SK-N-SH (cell line): ENCODE data around the gene PODXL2. TPM values are rescaled to one million over a fixed set of nuclear protein-coding genes. Genes with fewer than 3 reads are reported as not detected.

ENCODE experiments used
- CTCF ChIA-PET: fragments of 300-600, 350-600 bp; formaldehyde crosslinking; extraction: SDS; loops from one replicate; lab custom pipeline; 2021; lab: Yijun Ruan, JAX
- POLR2A ChIA-PET: fragments of 350-600 bp; sonication (Branson Sonifier 250); formaldehyde crosslinking; extraction: SDS; loops from one replicate; lab custom pipeline; 2020; ENCODE audit warnings: antibody characterized with exemption, inconsistent platforms; lab: Yijun Ruan, JAX
- DNase-seq: peaks from one replicate; pipeline ENCODE4 v3.0.0; 2012
- H2AFZ ChIP-seq: fragments of 200-600 bp; sonication (generic); 2 replicates; pipeline ENCODE4 v1.8.1; 2016; ENCODE audit warnings: antibody characterized with exemption, mild to moderate bottlenecking, low read depth
- H3F3A ChIP-seq: fragments of 200-600 bp; sonication (generic); replicated peaks from 2 replicates; pipeline ENCODE3; 2016; ENCODE audit warnings: antibody characterized with exemption, mild to moderate bottlenecking; ENCODE audit not compliant: insufficient read depth
- H3K27ac ChIP-seq, 2 experiments: fragments of 200-500 bp in 1 of 2; fragments of 200-600 bp in 1 of 2; sonication (Bioruptor generic) in 1 of 2; sonication (generic), shearing (Covaris generic) in 1 of 2; 2 replicates each; pipeline versions ENCODE4 v1.5.1 to v1.6.1; 2014 to 2016; ENCODE audit warnings: low read depth in 2 of 2, inconsistent platforms in 1 of 2, low read length in 1 of 2, mild to moderate bottlenecking in 1 of 2, mixed read lengths in 1 of 2
- H3K27me3 ChIP-seq: fragments of 200-600 bp; sonication (generic), shearing (Covaris generic); 2 replicates; pipeline ENCODE4 v1.6.1; 2016; ENCODE audit warnings: mixed run types; ENCODE audit not compliant: insufficient read depth
- H3K36me3 ChIP-seq, 2 experiments: fragments of 200-500 bp in 1 of 2; fragments of 200-600 bp in 1 of 2; sonication (Bioruptor generic) in 1 of 2; sonication (generic) in 1 of 2; replicated peaks in 1 of 2; 2 replicates each; pipeline versions ENCODE3 to v1.5.1; 2014 to 2016; ENCODE audit warnings: low read length in 1 of 2, mild to moderate bottlenecking in 1 of 2; ENCODE audit not compliant: insufficient read depth in 2 of 2, control insufficient read depth in 1 of 2
- H3K4me1 ChIP-seq, 2 experiments: fragments of 200-500 bp in 1 of 2; fragments of 200-600 bp in 1 of 2; sonication (Bioruptor generic) in 1 of 2; sonication (generic), shearing (Covaris generic) in 1 of 2; 2 replicates each; pipeline versions ENCODE4 v1.5.1 to v1.6.1; 2014 to 2016; ENCODE audit warnings: low read depth in 1 of 2, low read length in 1 of 2, mixed run types in 1 of 2; ENCODE audit not compliant: insufficient read depth in 2 of 2, control insufficient read depth in 1 of 2
- H3K4me2 ChIP-seq: fragments of 200-600 bp; sonication (generic), shearing (Covaris generic); 2 replicates; pipeline ENCODE4 v1.6.1; 2017; ENCODE audit warnings: mixed run types
- H3K4me3 ChIP-seq, 2 experiments: fragments of 200-500 bp in 1 of 2; fragments of 200-600 bp in 1 of 2; sonication (Bioruptor generic) in 1 of 2; sonication (generic), shearing (Covaris generic) in 1 of 2; 2 replicates each; pipeline versions ENCODE4 v1.5.1 to v1.8.1; 2014 to 2016; ENCODE audit warnings: low read depth in 2 of 2, inconsistent platforms in 1 of 2, low read length in 1 of 2, mild to moderate bottlenecking in 1 of 2, mixed read lengths in 1 of 2, moderate library complexity in 1 of 2
- H3K79me2 ChIP-seq: fragments of 200-600 bp; sonication (generic); 2 replicates; pipeline ENCODE4 v1.8.1; 2017; ENCODE audit warnings: mild to moderate bottlenecking; ENCODE audit not compliant: insufficient read depth
- H3K9ac ChIP-seq: fragments of 200-600 bp; sonication (generic); 2 replicates; pipeline ENCODE4 v1.6.1; 2017; ENCODE audit warnings: mixed run types
- H3K9me2 ChIP-seq: fragments of 200-600 bp; sonication (generic); 2 replicates; pipeline ENCODE4 v1.6.1; 2017; ENCODE audit warnings: mixed run types
- H3K9me3 ChIP-seq: fragments of 200-600 bp; sonication (generic); 2 replicates; pipeline ENCODE4 v1.6.1; 2017; ENCODE audit warnings: mixed run types, mild to moderate bottlenecking, moderate library complexity
- H4K20me1 ChIP-seq: fragments of 200-600 bp; sonication (generic); 2 replicates; pipeline ENCODE4 v1.6.1; 2017; ENCODE audit warnings: mild to moderate bottlenecking, mixed run types; ENCODE audit not compliant: insufficient read depth
- CHD2 ChIP-seq: fragments of 150-350 bp; IDR thresholded peaks from 2 replicates; pipeline ENCODE4 v1.6.1; 2018; ENCODE audit warnings: low read length; ENCODE audit not compliant: partially characterized antibody
- CTCF ChIP-seq: fragments of 200-600 bp; sonication (generic); IDR thresholded peaks from 2 replicates; pipeline ENCODE4 v1.6.1; 2017; ENCODE audit warnings: antibody characterized with exemption, mild to moderate bottlenecking, moderate library complexity
- ELF1 ChIP-seq: IDR thresholded peaks from 2 replicates; pipeline ENCODE4 v1.4.0; 2012
- EP300 ChIP-seq, 2 experiments: IDR thresholded peaks; 2 replicates each; pipeline versions ENCODE4 v1.4.0 to v1.6.1; 2012; ENCODE audit warnings: borderline replicate concordance in 1 of 2, low read depth in 1 of 2, low read length in 1 of 2
- EZH2phosphoT487 ChIP-seq: fragments of 200-600 bp; sonication (generic); IDR thresholded peaks from 2 replicates; pipeline ENCODE4 v1.6.1; 2017; ENCODE audit warnings: low read depth, mixed run types, mild to moderate bottlenecking, antibody characterized with exemption, moderate library complexity, borderline replicate concordance
- FOSL2 ChIP-seq: IDR thresholded peaks from 2 replicates; pipeline ENCODE4 v1.4.0; 2012; ENCODE audit warnings: low read depth, mild to moderate bottlenecking, moderate library complexity, borderline replicate concordance
- GABPA ChIP-seq: IDR thresholded peaks from 2 replicates; pipeline ENCODE4 v1.4.0; 2012; ENCODE audit warnings: low read depth, mild to moderate bottlenecking
- MAX ChIP-seq: IDR thresholded peaks from 2 replicates; pipeline ENCODE4 v1.4.0; 2012; ENCODE audit warnings: low read depth
- MEF2A ChIP-seq: IDR thresholded peaks from 2 replicates; pipeline ENCODE4 v1.4.0; 2012; ENCODE audit warnings: low read depth, borderline replicate concordance
- NFIC ChIP-seq: IDR thresholded peaks from 2 replicates; pipeline ENCODE4 v1.4.0; 2012; ENCODE audit warnings: borderline replicate concordance
- NRF1 ChIP-seq: IDR thresholded peaks from 2 replicates; pipeline ENCODE4 v1.6.1; 2012; ENCODE audit warnings: low read depth, mild to moderate bottlenecking, low read length
- SIN3A ChIP-seq: IDR thresholded peaks from 2 replicates; pipeline ENCODE4 v1.6.1; 2012; ENCODE audit warnings: low read depth, mild to moderate bottlenecking, low read length, moderate library complexity, borderline replicate concordance
- TCF12 ChIP-seq: IDR thresholded peaks from 2 replicates; pipeline ENCODE4 v1.4.0; 2012
- TEAD4 ChIP-seq: IDR thresholded peaks from 2 replicates; pipeline ENCODE4 v1.4.0; 2012; ENCODE audit warnings: mild to moderate bottlenecking, borderline replicate concordance; ENCODE audit not compliant: insufficient read depth
- YY1 ChIP-seq: IDR thresholded peaks from 2 replicates; pipeline ENCODE4 v1.4.0; 2012; ENCODE audit warnings: low read depth, mild to moderate bottlenecking
- WGBS: methylation state at CpG from one replicate; pipeline ENCODE4 v1.1.6; 2017; ENCODE audit warnings: low lambda C conversion rate; 5-methylcytosine and 5-hydroxymethylcytosine counted together
- polyA plus RNA-seq, 3 experiments: library from polyadenylated mRNA; depleted of rRNA; stranded (reverse); fragments of >200 nt; gene quantifications; 2 replicates each; pipeline ENCODE4 v1.2.3, GENCODE V29; 2012
- TF ChIP-seq, protein P1 (sequence below): IDR thresholded peaks from 2 replicates; pipeline ENCODE4 v1.6.1; 2012; ENCODE audit warnings: mild to moderate bottlenecking, low read depth, low read length, moderate library complexity
- TF ChIP-seq, protein P2 (sequence below): IDR thresholded peaks from 2 replicates; pipeline ENCODE4 v1.4.0; 2012; ENCODE audit warnings: low read depth, borderline replicate concordance

Gene PODXL2
- polyA plus RNA-seq, 1 of the 3 experiments (the other 2 are of a cell fraction) = 27.5 TPM

GRCh38 chr3:127712461-127712860, 83.5 kb downstream of the PODXL2 start (continued):
- TF ChIP-seq CTCF = no peak
- TF ChIP-seq, protein P1, sequence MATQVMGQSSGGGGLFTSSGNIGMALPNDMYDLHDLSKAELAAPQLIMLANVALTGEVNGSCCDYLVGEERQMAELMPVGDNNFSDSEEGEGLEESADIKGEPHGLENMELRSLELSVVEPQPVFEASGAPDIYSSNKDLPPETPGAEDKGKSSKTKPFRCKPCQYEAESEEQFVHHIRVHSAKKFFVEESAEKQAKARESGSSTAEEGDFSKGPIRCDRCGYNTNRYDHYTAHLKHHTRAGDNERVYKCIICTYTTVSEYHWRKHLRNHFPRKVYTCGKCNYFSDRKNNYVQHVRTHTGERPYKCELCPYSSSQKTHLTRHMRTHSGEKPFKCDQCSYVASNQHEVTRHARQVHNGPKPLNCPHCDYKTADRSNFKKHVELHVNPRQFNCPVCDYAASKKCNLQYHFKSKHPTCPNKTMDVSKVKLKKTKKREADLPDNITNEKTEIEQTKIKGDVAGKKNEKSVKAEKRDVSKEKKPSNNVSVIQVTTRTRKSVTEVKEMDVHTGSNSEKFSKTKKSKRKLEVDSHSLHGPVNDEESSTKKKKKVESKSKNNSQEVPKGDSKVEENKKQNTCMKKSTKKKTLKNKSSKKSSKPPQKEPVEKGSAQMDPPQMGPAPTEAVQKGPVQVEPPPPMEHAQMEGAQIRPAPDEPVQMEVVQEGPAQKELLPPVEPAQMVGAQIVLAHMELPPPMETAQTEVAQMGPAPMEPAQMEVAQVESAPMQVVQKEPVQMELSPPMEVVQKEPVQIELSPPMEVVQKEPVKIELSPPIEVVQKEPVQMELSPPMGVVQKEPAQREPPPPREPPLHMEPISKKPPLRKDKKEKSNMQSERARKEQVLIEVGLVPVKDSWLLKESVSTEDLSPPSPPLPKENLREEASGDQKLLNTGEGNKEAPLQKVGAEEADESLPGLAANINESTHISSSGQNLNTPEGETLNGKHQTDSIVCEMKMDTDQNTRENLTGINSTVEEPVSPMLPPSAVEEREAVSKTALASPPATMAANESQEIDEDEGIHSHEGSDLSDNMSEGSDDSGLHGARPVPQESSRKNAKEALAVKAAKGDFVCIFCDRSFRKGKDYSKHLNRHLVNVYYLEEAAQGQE = no peak

DNA sequence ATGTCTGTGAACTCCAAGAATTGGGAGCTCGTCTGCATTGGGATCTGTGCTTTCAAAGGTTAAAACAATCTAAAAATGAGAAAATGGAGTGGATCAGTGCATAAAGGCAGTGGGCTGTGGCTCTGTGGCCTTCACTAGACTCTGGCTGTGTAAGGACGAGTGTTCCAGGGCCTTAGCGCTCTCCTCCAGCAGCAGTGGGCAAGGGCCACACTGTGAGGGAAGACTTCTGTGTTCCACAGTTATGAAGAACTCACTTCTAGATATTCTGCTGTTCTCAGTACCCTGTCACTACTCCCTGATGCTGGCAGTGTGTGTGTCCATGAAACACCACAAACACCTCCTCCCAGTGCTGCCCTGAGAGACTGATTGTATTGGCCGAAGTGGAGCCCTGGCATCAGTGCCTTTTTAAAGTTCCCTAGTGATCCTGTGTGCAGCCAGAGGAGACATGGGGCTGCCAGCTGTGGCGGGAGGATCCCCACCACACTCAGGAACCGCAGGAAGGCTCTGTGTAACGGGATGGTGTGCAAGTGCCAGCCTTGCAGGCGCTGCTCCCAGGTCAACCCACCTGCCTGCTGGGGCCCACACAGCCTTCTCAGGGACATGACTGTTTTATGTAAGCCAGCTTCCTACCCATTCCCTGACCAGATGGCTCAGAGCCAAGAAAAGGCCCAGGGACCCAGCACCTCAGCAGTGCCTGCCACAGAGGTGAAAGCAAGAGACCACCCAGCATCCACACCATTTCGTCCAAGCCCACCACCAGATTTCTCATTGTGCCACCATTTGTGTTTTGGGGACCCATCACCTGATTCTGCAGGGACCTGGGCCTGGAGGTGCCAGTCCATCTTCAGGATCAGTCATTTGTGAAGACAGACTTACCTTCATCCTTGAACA, 84.1 kb downstream of the PODXL2 start:
- H3K27me3 ChIP-seq = no peaks in the 10 kb centered on the region
- H3K9me3 ChIP-seq = no peaks in the 10 kb centered on the region
- WGBS = 79% methylated on average over 9 of the region's 9 CpGs
- H3K9me2 ChIP-seq = no peaks in the 10 kb centered on the region
- H3K4me1 ChIP-seq = peaks cover 0 to 43% of the 10 kb centered on the region in 2 experiments; a peak in 1 of 4 replicates
- TF ChIP-seq, protein P1 = no peak
- TF ChIP-seq TEAD4 = no peak
- no peak for TF ChIP-seq EZH2phosphoT487
- TF ChIP-seq, protein P2, sequence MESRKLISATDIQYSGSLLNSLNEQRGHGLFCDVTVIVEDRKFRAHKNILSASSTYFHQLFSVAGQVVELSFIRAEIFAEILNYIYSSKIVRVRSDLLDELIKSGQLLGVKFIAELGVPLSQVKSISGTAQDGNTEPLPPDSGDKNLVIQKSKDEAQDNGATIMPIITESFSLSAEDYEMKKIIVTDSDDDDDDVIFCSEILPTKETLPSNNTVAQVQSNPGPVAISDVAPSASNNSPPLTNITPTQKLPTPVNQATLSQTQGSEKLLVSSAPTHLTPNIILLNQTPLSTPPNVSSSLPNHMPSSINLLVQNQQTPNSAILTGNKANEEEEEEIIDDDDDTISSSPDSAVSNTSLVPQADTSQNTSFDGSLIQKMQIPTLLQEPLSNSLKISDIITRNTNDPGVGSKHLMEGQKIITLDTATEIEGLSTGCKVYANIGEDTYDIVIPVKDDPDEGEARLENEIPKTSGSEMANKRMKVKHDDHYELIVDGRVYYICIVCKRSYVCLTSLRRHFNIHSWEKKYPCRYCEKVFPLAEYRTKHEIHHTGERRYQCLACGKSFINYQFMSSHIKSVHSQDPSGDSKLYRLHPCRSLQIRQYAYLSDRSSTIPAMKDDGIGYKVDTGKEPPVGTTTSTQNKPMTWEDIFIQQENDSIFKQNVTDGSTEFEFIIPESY = no peak
- no peak for TF ChIP-seq TCF12
- TF ChIP-seq FOSL2 = no peak
- no peak for TF ChIP-seq GABPA
- TF ChIP-seq EP300 (IDR thresholded peaks at IDR 0.05; ENCODE audit: borderline replicate concordance in 1 of 2, low read depth in 1 of 2, low read length in 1 of 2) = no peak
- no peak for TF ChIP-seq NRF1
- TF ChIP-seq NFIC = no peak
- no peak for TF ChIP-seq MEF2A
- TF ChIP-seq YY1 = no peak
- TF ChIP-seq SIN3A = no peak
- TF ChIP-seq CHD2 = no peak
- TF ChIP-seq ELF1 = no peak
- no peak for TF ChIP-seq MAX
- no peaks in the 10 kb centered on the region for H4K20me1 ChIP-seq
- H2AFZ ChIP-seq = no peak overlapping the region
- no peaks in the 10 kb centered on the region for H3K36me3 ChIP-seq
- H3K9ac ChIP-seq = no peak overlapping the region
- ChIA-PET CTCF (interaction anchor here (0.7 to 1.0 kb wide), 2 partner anchors 14 kb away, joined by 3 to 4 read pairs; no protein-coding TSS in a partner anchor), POLR2A (no interaction called here)
- H3K27ac ChIP-seq = no peak overlapping the region; a peak in 1 of 4 replicates
- no peaks in the 10 kb centered on the region for H3F3A ChIP-seq
- no peaks in the 10 kb centered on the region for H3K79me2 ChIP-seq
- no peak for DNase-seq
- no peak overlapping the region for H3K4me3 ChIP-seq
- H3K4me2 ChIP-seq = no peak overlapping the region
